Measurements from ENCODE around the gene GMIP. TPM values are rescaled to one million over a fixed set of nuclear protein-coding genes. Genes with fewer than 3 reads are reported as not detected.
A peak's percentile ranks its signal among the peaks of the same experiment; 100 is the strongest.
"Not testable (repeated sequence)": the region's sequence is repeated elsewhere in the genome, so short reads cannot be mapped to it uniquely, and the experiment has no call there.

Gene GMIP
- total RNA-seq, 2 experiments from 2014 or later, result 38.7 to 40.6 TPM

GRCh38 chr19:19613506-19613905 lies 30.0 kb downstream of the GMIP start:
- Mint-ChIP-seq H3K4me3 (no peak overlapping the region), H3K27ac (no peak overlapping the region), H3K36me3 (ENCODE audit: low read depth) (peaks cover 9% of the 10 kb centered on the region), H3K9me3 (no peaks in the 10 kb centered on the region), H3K4me1 (ENCODE audit: low read depth) (peaks cover 57% of the 10 kb centered on the region), H3K27me3 (ENCODE audit: low read depth) (no peaks in the 10 kb centered on the region)
- CTCF ChIA-PET, result no interaction called here
- intact Hi-C loops (cut with micrococcal nuclease), result no loop called here
- no peak for DNase-seq

GRCh38 chr19:19610376-19611202 lies 32.9 kb downstream of the GMIP start:
- peaks cover 58% of the 10 kb centered on the region for H3K4me1 Mint-ChIP-seq (ENCODE audit: low read depth)
- intact Hi-C loops (cut with micrococcal nuclease), result no loop called here
- H3K27ac Mint-ChIP-seq, result no peak overlapping the region
- H3K4me3 Mint-ChIP-seq, result no peak overlapping the region
- peaks cover 13% of the 10 kb centered on the region for H3K36me3 Mint-ChIP-seq (ENCODE audit: low read depth)
- no peaks in the 10 kb centered on the region for H3K27me3 Mint-ChIP-seq (ENCODE audit: low read depth)
- CTCF ChIA-PET, result no interaction called here
- H3K9me3 Mint-ChIP-seq, result no peaks in the 10 kb centered on the region
- no peak for DNase-seq

DNA sequence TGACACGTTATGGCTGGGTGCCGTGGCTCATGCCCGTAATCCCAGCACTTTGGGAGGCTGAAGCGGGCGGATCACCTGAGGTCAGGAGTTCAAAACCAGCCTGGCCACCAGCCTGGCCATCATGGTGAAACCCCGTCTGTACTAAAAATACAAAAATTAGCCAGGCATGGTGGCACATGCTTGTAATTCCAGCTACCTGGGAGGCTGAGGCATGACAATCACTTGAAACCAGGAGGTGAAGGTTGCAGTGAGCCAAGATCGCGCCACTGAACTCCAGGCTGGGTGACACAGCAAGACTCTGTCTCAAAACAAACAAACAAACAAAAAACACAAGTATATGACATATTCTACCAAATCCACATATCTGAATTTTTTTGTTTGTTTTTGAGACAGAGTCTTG lies 36.8 kb downstream of the GMIP start:
- not testable (repeated sequence) for H3K4me3 Mint-ChIP-seq; H3K9me3 Mint-ChIP-seq; H3K36me3 Mint-ChIP-seq (ENCODE audit: low read depth); H3K27me3 Mint-ChIP-seq (ENCODE audit: low read depth); DNase-seq
- H3K27ac Mint-ChIP-seq, result peak overlapping the region; percentile 89
- CTCF ChIA-PET, result interaction anchor here (1.2 to 3.2 kb wide), 5 partner anchors 11 to 74 kb away, joined by 3 to 10 read pairs (median 4); partner anchors contain the start of gene GMIP
- H3K4me1 Mint-ChIP-seq (ENCODE audit: low read depth), result peaks cover 61% of the 10 kb centered on the region
- intact Hi-C loops (cut with micrococcal nuclease), result loop anchor here (1.0 kb wide), 3 partner anchors 8 to 15 kb away; partner anchors contain the start of gene PBX4

- H3K4me3 Mint-ChIP-seq, result peak overlapping the region; percentile 19
- H3K27me3 Mint-ChIP-seq (ENCODE audit: low read depth), result no peaks in the 10 kb centered on the region
- no peaks in the 10 kb centered on the region for H3K9me3 Mint-ChIP-seq
- H3K36me3 Mint-ChIP-seq (ENCODE audit: low read depth), result peaks cover 8% of the 10 kb centered on the region
- DNase-seq, result peak; percentile 77
- H3K27ac Mint-ChIP-seq, result peak overlapping the region; percentile 89
- peaks cover 67% of the 10 kb centered on the region for H3K4me1 Mint-ChIP-seq (ENCODE audit: low read depth)
- CTCF ChIA-PET, result interaction anchor here (0.6 to 3.2 kb wide), 7 partner anchors 12 to 74 kb away, joined by 3 to 10 read pairs (median 4); partner anchors contain the start of gene GMIP
- intact Hi-C loops (cut with micrococcal nuclease), result loop anchor here (1.0 kb wide), 3 partner anchors 8 to 15 kb away; partner anchors contain the start of gene PBX4
Measured at GRCh38 chr19:19606021-19606420, 37.4 kb downstream of the GMIP start.

GRCh38 chr19:19602713-19603324 lies 40.6 kb downstream of the GMIP start:
- intact Hi-C loops (cut with micrococcal nuclease), result no loop called here
- Mint-ChIP-seq H3K4me3 (no peak overlapping the region), H3K27me3 (ENCODE audit: low read depth) (no peaks in the 10 kb centered on the region), H3K36me3 (ENCODE audit: low read depth) (peaks cover 4% of the 10 kb centered on the region), H3K4me1 (ENCODE audit: low read depth) (peaks cover 75% of the 10 kb centered on the region), H3K27ac (peak overlapping the region; percentile 84), H3K9me3 (no peaks in the 10 kb centered on the region)
- CTCF ChIA-PET, result interaction anchor here (0.6 to 0.8 kb wide), 2 partner anchors 19 to 41 kb away, joined by 3 read pairs; partner anchors contain the start of gene GMIP
- no peak for DNase-seq

GRCh38 chr19:19602136-19602712 lies 41.2 kb downstream of the GMIP start:
- peaks cover 6% of the 10 kb centered on the region for H3K36me3 Mint-ChIP-seq (ENCODE audit: low read depth)
- H3K9me3 Mint-ChIP-seq, result no peaks in the 10 kb centered on the region
- no peak overlapping the region for H3K4me3 Mint-ChIP-seq
- H3K4me1 Mint-ChIP-seq (ENCODE audit: low read depth), result peaks cover 78% of the 10 kb centered on the region
- intact Hi-C loops (cut with micrococcal nuclease), result no loop called here
- H3K27me3 Mint-ChIP-seq (ENCODE audit: low read depth), result no peaks in the 10 kb centered on the region
- H3K27ac Mint-ChIP-seq, result peak overlapping the region; percentile 84
- DNase-seq, result peak; percentile 53
- CTCF ChIA-PET, result interaction anchor here (0.6 to 0.8 kb wide), 2 partner anchors 19 to 42 kb away, joined by 3 read pairs; partner anchors contain the start of gene GMIP

DNA sequence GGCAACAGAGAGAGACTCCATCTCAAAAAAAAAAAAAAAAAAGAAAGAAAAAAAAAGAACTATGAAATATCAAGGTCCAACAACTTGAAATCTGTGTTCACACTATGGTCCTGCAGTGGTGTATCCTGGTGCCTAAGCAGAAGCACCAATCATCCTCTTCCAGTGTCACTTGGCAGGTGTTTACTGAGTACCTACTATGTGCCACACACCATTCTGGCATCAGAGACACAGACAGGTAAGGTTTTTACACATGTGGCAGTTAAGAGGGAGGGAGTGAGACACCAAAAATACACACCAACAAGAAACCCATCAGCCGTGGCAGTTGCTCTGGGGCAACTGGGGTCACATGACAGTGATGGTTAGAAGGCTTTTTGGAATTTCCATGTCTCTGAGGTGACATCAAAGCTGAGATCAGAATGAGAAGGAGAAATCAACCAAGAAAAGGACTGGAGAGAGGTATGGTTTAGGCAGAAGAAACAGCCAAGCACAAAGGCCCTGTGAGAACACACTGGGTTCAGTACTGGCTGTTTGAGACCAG lies 42.6 kb downstream of the GMIP start:
- Mint-ChIP-seq H3K4me3 (no peak overlapping the region), H3K27ac (peak overlapping the region; percentile 84), H3K4me1 (ENCODE audit: low read depth) (peaks cover 75% of the 10 kb centered on the region), H3K36me3 (ENCODE audit: low read depth) (peaks cover 5% of the 10 kb centered on the region), H3K27me3 (ENCODE audit: low read depth) (no peaks in the 10 kb centered on the region), H3K9me3 (no peaks in the 10 kb centered on the region)
- intact Hi-C loops (cut with micrococcal nuclease), result no loop called here
- peak; percentile 21 for DNase-seq
- CTCF ChIA-PET, result interaction anchor here (0.6 to 1.3 kb wide), 3 partner anchors 10 to 46 kb away, joined by 3 to 8 read pairs (median 3); partner anchors contain the start of gene PBX4

- H3K36me3 Mint-ChIP-seq (ENCODE audit: low read depth); H3K27me3 Mint-ChIP-seq (ENCODE audit: low read depth); CTCF ChIA-PET; H3K9me3 Mint-ChIP-seq: not testable (repeated sequence)
- DNase-seq, result peak; percentile 74
- Mint-ChIP-seq H3K27ac (peak overlapping the region; percentile 100), H3K4me3 (peak overlapping the region; percentile 75), H3K4me1 (ENCODE audit: low read depth) (peaks cover 85% of the 10 kb centered on the region)
- intact Hi-C loops (cut with micrococcal nuclease), result loop anchor here (1.0 to 5.0 kb wide), 12 partner anchors 7 to 268 kb away; partner anchors contain the start of genes ATP13A1, GMIP, LPAR2 and PBX4
Measured at GRCh38 chr19:19598728-19599451, 44.6 kb downstream of the GMIP start.

GRCh38 chr19:19597809-19598306 lies 45.6 kb downstream of the GMIP start:
- Mint-ChIP-seq H3K4me3 (peak overlapping the region; percentile 75), H3K4me1 (ENCODE audit: low read depth) (peaks cover 85% of the 10 kb centered on the region), H3K27me3 (ENCODE audit: low read depth) (no peaks in the 10 kb centered on the region), H3K27ac (peak overlapping the region; percentile 100), H3K36me3 (ENCODE audit: low read depth) (peaks cover 13% of the 10 kb centered on the region), H3K9me3 (no peaks in the 10 kb centered on the region)
- intact Hi-C loops (cut with micrococcal nuclease), result loop anchor here (1.0 to 5.0 kb wide), 11 partner anchors 8 to 269 kb away; partner anchors contain the start of genes ATP13A1, GMIP, LPAR2 and PBX4
- DNase-seq, result peak; percentile 78
- CTCF ChIA-PET, result no interaction called here

GRCh38 chr19:19595171-19595701 lies 48.2 kb downstream of the GMIP start:
- H3K4me3 Mint-ChIP-seq, result no peak overlapping the region
- CTCF ChIA-PET, result no interaction called here
- intact Hi-C loops (cut with micrococcal nuclease), result loop anchor here (5.0 kb wide), 1 partner anchor 272 kb away; the partner anchor contains the start of gene ZNF253

DNA sequence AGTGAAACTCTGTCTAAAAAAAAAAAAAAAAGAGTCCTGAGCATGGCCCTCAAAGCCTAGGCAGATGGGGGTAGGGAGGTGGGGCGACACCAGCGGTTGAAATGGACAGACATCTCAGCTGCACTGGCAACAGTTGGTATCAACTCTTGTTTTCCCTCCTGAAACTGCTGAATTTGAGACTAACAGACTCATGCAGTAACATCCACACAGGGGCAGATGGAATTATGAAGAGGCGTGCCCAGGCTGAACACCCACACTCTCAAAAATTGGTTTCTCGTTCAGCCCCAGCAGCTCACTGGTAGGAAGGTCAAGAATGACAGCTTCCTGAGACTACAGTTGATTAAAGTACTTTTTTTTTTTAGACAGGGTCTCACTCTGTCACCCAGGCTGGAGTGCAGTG lies 49.1 kb downstream of the GMIP start:
- Mint-ChIP-seq H3K4me1 (ENCODE audit: low read depth) (peaks cover 85% of the 10 kb centered on the region), H3K27me3 (ENCODE audit: low read depth) (no peaks in the 10 kb centered on the region), H3K9me3 (no peaks in the 10 kb centered on the region), H3K4me3 (no peak overlapping the region), H3K36me3 (ENCODE audit: low read depth) (peaks cover 17% of the 10 kb centered on the region), H3K27ac (peak overlapping the region; percentile 73)
- intact Hi-C loops (cut with micrococcal nuclease), result no loop called here
- CTCF ChIA-PET, result interaction anchor here (0.8 kb wide), 1 partner anchor 40 kb away, joined by 3 read pairs; no protein-coding TSS in a partner anchor
- DNase-seq, result peak; percentile 33

More at GRCh38 chr19:19595171-19595701, 48.2 kb downstream of the GMIP start:
- H3K27ac Mint-ChIP-seq, result peak overlapping the region; percentile 80
- H3K9me3 Mint-ChIP-seq, result no peaks in the 10 kb centered on the region
- no peaks in the 10 kb centered on the region for H3K27me3 Mint-ChIP-seq (ENCODE audit: low read depth)
- peaks cover 84% of the 10 kb centered on the region for H3K4me1 Mint-ChIP-seq (ENCODE audit: low read depth)
- H3K36me3 Mint-ChIP-seq (ENCODE audit: low read depth), result peaks cover 17% of the 10 kb centered on the region
- no peak for DNase-seq
